ENCODE data around the gene SAMM50.

Gene SAMM50

DNA sequence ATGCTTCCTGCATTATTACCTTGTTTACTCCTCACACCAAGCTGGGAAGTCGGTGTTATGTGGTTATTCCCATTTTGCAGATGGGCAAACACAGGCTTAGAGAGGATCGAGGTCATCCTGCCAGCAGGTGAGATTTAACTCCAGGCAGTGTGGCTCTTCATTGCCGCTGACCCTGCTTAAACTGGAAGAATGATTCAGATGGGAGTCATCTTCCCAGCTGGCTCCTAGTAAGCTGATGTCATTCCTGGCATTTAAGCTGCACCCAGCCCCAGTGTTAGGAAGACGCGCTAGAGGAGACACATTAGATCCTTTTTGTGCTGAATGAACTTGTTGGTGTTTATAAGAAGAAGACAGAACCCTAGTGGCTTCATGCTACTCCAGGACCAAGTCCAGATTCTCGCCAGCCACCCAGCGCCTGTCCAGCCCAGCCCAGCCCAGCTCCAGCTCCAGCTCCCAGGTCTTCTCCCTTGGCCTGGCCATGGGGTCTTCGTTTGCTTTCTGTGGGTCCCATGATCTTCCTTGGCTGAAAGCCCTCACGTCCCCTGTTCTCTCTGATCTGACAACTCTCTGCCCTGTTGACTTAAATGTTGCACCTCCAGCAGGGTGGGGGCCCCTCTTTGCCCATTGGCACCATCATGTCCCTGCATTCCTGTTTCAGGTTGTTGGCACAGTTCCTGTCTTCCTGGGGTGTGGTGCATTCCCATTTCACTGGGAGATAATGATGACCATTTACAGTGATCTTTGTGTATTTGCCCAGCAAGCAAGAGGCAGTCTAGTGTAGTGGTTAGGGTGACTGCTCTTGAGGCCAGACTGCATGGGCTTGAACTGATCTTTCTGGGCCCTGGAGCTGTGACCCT lies 82.5 kb downstream of the SAMM50 start:
- H3K9me3 ChIP-seq (ENCODE audit: control insufficient read depth, insufficient read depth, low read length): no peaks in the 10 kb centered on the region
- H3K36me3 ChIP-seq (ENCODE audit: control insufficient read depth, low read length): no peaks in the 10 kb centered on the region
- no peak overlapping the region for H3K4me3 ChIP-seq (ENCODE audit: low read length)
- H3K4me1 ChIP-seq (ENCODE audit: control insufficient read depth, low read length): peaks cover 28% of the 10 kb centered on the region
- H3K79me2 ChIP-seq (ENCODE audit: control insufficient read depth, low read length): no peaks in the 10 kb centered on the region
- H3K27me3 ChIP-seq (ENCODE audit: control insufficient read depth, low read length): peaks cover under 1% of the 10 kb centered on the region; the same call in 1 of the 2 replicates
- H3K9me2 ChIP-seq (replicated peaks; ENCODE audit: control insufficient read depth, low read length): no peaks in the 10 kb centered on the region
- H3F3A ChIP-seq (ENCODE audit: control insufficient read depth, insufficient read depth): peaks cover 3% of the 10 kb centered on the region
- no peaks in the 10 kb centered on the region for H4K20me1 ChIP-seq (ENCODE audit: control insufficient read depth, insufficient read depth, low read depth, low read length)
- no peak overlapping the region for H3K27ac ChIP-seq (ENCODE audit: low read depth, low read length)
- TF ChIP-seq EZH2phosphoT487 (IDR thresholded peaks at IDR 0.05; ENCODE audit: borderline replicate concordance, low read length): no peak
- TF ChIP-seq, protein P1, sequence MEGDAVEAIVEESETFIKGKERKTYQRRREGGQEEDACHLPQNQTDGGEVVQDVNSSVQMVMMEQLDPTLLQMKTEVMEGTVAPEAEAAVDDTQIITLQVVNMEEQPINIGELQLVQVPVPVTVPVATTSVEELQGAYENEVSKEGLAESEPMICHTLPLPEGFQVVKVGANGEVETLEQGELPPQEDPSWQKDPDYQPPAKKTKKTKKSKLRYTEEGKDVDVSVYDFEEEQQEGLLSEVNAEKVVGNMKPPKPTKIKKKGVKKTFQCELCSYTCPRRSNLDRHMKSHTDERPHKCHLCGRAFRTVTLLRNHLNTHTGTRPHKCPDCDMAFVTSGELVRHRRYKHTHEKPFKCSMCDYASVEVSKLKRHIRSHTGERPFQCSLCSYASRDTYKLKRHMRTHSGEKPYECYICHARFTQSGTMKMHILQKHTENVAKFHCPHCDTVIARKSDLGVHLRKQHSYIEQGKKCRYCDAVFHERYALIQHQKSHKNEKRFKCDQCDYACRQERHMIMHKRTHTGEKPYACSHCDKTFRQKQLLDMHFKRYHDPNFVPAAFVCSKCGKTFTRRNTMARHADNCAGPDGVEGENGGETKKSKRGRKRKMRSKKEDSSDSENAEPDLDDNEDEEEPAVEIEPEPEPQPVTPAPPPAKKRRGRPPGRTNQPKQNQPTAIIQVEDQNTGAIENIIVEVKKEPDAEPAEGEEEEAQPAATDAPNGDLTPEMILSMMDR (IDR thresholded peaks at IDR 0.05; ENCODE audit: low read depth, low read length, poor library complexity, severe bottlenecking): no peak
- no peak overlapping the region for H3K4me2 ChIP-seq (ENCODE audit: low read length)

GRCh38 chr22:44039566-44040171 lies 84.4 kb downstream of the SAMM50 start:
- Histone ChIP-seq H3K79me2 (ENCODE audit: control insufficient read depth, low read length) (no peaks in the 10 kb centered on the region), H3K36me3 (ENCODE audit: control insufficient read depth, low read length) (no peaks in the 10 kb centered on the region), H3F3A (ENCODE audit: control insufficient read depth, insufficient read depth) (peaks cover 7% of the 10 kb centered on the region), H3K4me3 (ENCODE audit: low read length) (no peak overlapping the region), H3K9me2 (replicated peaks; ENCODE audit: control insufficient read depth, low read length) (no peaks in the 10 kb centered on the region), H3K9me3 (ENCODE audit: control insufficient read depth, insufficient read depth, low read length) (no peaks in the 10 kb centered on the region), H3K27ac (ENCODE audit: low read depth, low read length) (no peak overlapping the region), H3K27me3 (ENCODE audit: control insufficient read depth, low read length) (peaks cover 3% of the 10 kb centered on the region; the same call in 1 of the 2 replicates), H4K20me1 (ENCODE audit: control insufficient read depth, insufficient read depth, low read depth, low read length) (no peaks in the 10 kb centered on the region), H3K4me1 (ENCODE audit: control insufficient read depth, low read length) (peaks cover 48% of the 10 kb centered on the region), H3K4me2 (ENCODE audit: low read length) (no peak overlapping the region)
- TF ChIP-seq, protein P1 (IDR thresholded peaks at IDR 0.05; ENCODE audit: low read depth, low read length, poor library complexity, severe bottlenecking): no peak
- no peak for TF ChIP-seq EZH2phosphoT487 (IDR thresholded peaks at IDR 0.05; ENCODE audit: borderline replicate concordance, low read length)

GRCh38 chr22:44042249-44043218 lies 87.3 kb downstream of the SAMM50 start:
- H3K4me1 ChIP-seq (ENCODE audit: control insufficient read depth, low read length): peaks cover 55% of the 10 kb centered on the region
- H3K36me3 ChIP-seq (ENCODE audit: control insufficient read depth, low read length): no peaks in the 10 kb centered on the region
- H3K27ac ChIP-seq (ENCODE audit: low read depth, low read length): peak overlapping the region; percentile 89
- H3K4me3 ChIP-seq (ENCODE audit: low read length): peak overlapping the region; percentile 53
- no peak for TF ChIP-seq EZH2phosphoT487 (IDR thresholded peaks at IDR 0.05; ENCODE audit: borderline replicate concordance, low read length)
- TF ChIP-seq, protein P1 (IDR thresholded peaks at IDR 0.05; ENCODE audit: low read depth, low read length, poor library complexity, severe bottlenecking): no peak
- H3F3A ChIP-seq (ENCODE audit: control insufficient read depth, insufficient read depth): peaks cover 7% of the 10 kb centered on the region
- peak overlapping the region; percentile 52 for H3K4me2 ChIP-seq (ENCODE audit: low read length)
- no peaks in the 10 kb centered on the region for H3K79me2 ChIP-seq (ENCODE audit: control insufficient read depth, low read length)
- no peaks in the 10 kb centered on the region for H3K9me2 ChIP-seq (replicated peaks; ENCODE audit: control insufficient read depth, low read length)
- H3K27me3 ChIP-seq (ENCODE audit: control insufficient read depth, low read length): peaks cover 3% of the 10 kb centered on the region; the same call in 1 of the 2 replicates
- no peaks in the 10 kb centered on the region for H3K9me3 ChIP-seq (ENCODE audit: control insufficient read depth, insufficient read depth, low read length)
- no peaks in the 10 kb centered on the region for H4K20me1 ChIP-seq (ENCODE audit: control insufficient read depth, insufficient read depth, low read depth, low read length)
